Heart right ventricle (tissue), 16 donors: ENCODE measurements around the gene KCNMA1. TPM values are rescaled to one million over a fixed set of nuclear protein-coding genes. Genes with fewer than 3 reads are reported as not detected.
"Not testable (repeated sequence)": the region's sequence is repeated elsewhere in the genome, so short reads cannot be mapped to it uniquely, and the experiment has no call there.

Source experiments
- ATAC-seq, 8 donors: fragments of 200-7000 bp; cut with Tn5 transposase; one replicate each; pipeline ENCODE4 v1.9.1; 2020; ENCODE audit warnings: mild to moderate bottlenecking in 8 of 8, moderate library complexity in 8 of 8, moderate number of reproducible peaks in 1 of 8
- DNase-seq, 2 donors: peaks; one replicate each; pipeline ENCODE4 v3.0.0-alpha.2; 2020
- H3K27ac ChIP-seq, 10 donors: fragments of 200-600 bp; sonication (generic) in 2 of 10; one replicate each; pipeline versions ENCODE4 v1.5.0 to v1.8.0; 2020 to 2022; ENCODE audit warnings: mild to moderate bottlenecking in 3 of 10
- H3K27me3 ChIP-seq, 7 donors: fragments of 200-600 bp; one replicate each; pipeline ENCODE4 v1.8.0; 2021 to 2022; ENCODE audit warnings: mild to moderate bottlenecking in 2 of 7
- H3K36me3 ChIP-seq, 9 donors: fragments of 200-600 bp; sonication (generic) in 1 of 9; one replicate each; pipeline versions ENCODE4 v1.5.0 to v1.8.0; 2020 to 2022; ENCODE audit warnings: mild to moderate bottlenecking in 2 of 9
- H3K4me1 ChIP-seq, 9 donors: fragments of 200-600 bp; sonication (generic) in 1 of 9; one replicate each; pipeline versions ENCODE4 v1.5.0 to v1.8.0; 2020 to 2022; ENCODE audit warnings: mild to moderate bottlenecking in 4 of 9
- H3K4me3 ChIP-seq, 10 donors: fragments of 200-600 bp; sonication (generic) in 2 of 10; one replicate each; pipeline versions ENCODE4 v1.5.0 to v1.8.0; 2020 to 2022; ENCODE audit warnings: mild to moderate bottlenecking in 7 of 10, moderate library complexity in 2 of 10
- H3K9me3 ChIP-seq, 11 donors: fragments of 200-600 bp in 10 of 11; sonication (generic) in 2 of 11; one replicate each; pipeline versions ENCODE4 v1.5.0 to v1.8.0; 2013 to 2022; ENCODE audit warnings: mild to moderate bottlenecking in 2 of 11, control low read depth in 1 of 11, moderate library complexity in 1 of 11
- WGBS, 2 donors: extraction: QIAGEN DNeasy Blood & Tissue Kit; methylation state at CpG; one replicate each; pipeline ENCODE4 v1.1.7; 2013; ENCODE audit warnings: inconsistent platforms in 1 of 2; 5-methylcytosine and 5-hydroxymethylcytosine counted together
- intact Hi-C, 10 donors: fragments of 100-400 bp; cut with DNase I; formaldehyde crosslinking; loops; one replicate each; pipeline versions ENCODE4 v1.11.1 to v1.14.2; 2022
- polyA plus RNA-seq, 2 donors: library from polyadenylated mRNA; stranded (reverse); fragments of 200-250 nt; gene quantifications; one replicate each; pipeline ENCODE4 v1.2.3, GENCODE V29; 2013
- total RNA-seq, 10 donors: library from RNA; stranded (reverse); fragmentation: NEBNext Ultra II Directional in 3 of 10; extraction: Animal tissue kit (Norgen Biotek cat#: 25700) in 3 of 10; gene quantifications; one replicate each; pipeline versions ENCODE4 v1.2.1 to v1.2.4, GENCODE V29; 2021 to 2023
- TF ChIP-seq, protein P1 (sequence below), 9 donors: fragments of 200-600 bp; sonication (generic) in 2 of 9; IDR thresholded peaks; one replicate each; pipeline versions ENCODE4 v1.5.0 to v1.8.0; 2021 to 2022; ENCODE audit warnings: antibody characterized with exemption in 9 of 9, mild to moderate bottlenecking in 5 of 9, moderate library complexity in 1 of 9
- donor health status: Arrhythmogenic right ventricular cardiomyopathy.
- donor health status: ischemic (EF 13 %, LVEDD 7.1; RV severe dilation, severe dysfunction).
- donor health status: healthy with polysubstance abuse.
- donor health status: DM: no; HTN: yes; CAD: no.
- donor health status: DM: no; HTN: no; CAD: no.
- donor health status: ischemic (EF 25% LVEDD 6.9; RV normal size, moderate dysfunction).
- donor health status: ischemic (EF 25% LVEDD 5.7; RV mildly dilated, moderate dysfunction).
- donor health status: healthy.
- donor health status: DM: yes; HTN: yes; CAD: no.
- donor health status: Ischemic cardiomyopathy.
- donor health status: ischemic (EF 35%, LVEDD 5.7; RV mildly dilated, moderate dysfunction).
- donor health status: nonischemic (EF 11% LVEDD 7.7; RV severe dilation, severe dysfunction).
- donor health status: DM: yes; HTN: yes; CAD: no.
- donor health status: PGD.
- donor health status: ischemic (EF 29% LVEDD 5.4; RV normal size, mild dysfunction).
- donor health status: nonischemic (EF 23%, LVEDD 6.1; RV moderate dilation, normal function).

KCNMA1 gene
- total and polyA plus RNA-seq, 12 donors, result 0.59 to 5.3 (median 1.6) TPM

DNA sequence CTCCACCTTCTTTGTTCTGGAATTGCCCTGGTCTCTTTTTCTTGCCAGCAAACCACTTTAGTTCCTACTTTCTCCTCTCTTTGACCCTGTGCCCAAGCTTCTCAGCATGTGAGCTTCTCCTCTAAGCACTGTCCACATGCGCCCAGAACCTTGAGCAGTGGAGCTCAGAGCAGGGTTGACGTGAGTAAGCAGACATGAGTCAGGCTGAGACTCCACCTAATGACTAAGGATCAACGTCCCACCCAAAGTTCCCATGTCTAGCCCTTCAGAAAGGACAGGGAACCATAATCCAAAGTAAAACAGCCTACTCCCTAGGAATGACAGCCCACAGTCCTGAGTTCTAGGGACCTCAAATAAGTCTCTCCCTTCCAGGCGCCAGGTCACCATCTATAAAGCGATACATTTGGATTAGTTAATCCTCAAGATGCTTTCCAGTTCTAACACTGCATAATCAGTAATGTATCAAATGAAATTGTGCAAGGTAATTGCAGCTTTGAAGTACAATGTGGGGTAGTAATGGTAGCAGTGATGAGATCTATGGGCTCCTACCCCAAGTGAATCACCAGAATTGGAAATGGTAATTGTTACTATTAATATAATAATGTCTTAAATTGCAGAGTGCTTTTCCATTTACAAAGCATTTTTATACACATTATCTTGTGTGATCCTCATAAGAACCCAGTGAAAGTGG, 44.5 kb downstream of the KCNMA1 start:
- Histone ChIP-seq H3K27ac (peak overlapping the region in 1 of 10 donors; percentile 36), H3K36me3 (no peaks in the 10 kb centered on the region), H3K9me3 (no peaks in the 10 kb centered on the region), H3K4me3 (no peak overlapping the region), H3K27me3 (peaks cover 0 to 9% (median 0%) of the 10 kb centered on the region in 7 donors), H3K4me1 (peaks cover 0 to 24% (median 0%) of the 10 kb centered on the region in 9 donors)
- intact Hi-C loops, result no loop called here
- WGBS, 2 donors, result 84% methylated on average over 5 of the region's 5 CpGs
- ATAC-seq (peak in 3 of 8 donors; percentile 40 to 63 (median 59)), DNase-seq (no peak)
- TF ChIP-seq, protein P1, sequence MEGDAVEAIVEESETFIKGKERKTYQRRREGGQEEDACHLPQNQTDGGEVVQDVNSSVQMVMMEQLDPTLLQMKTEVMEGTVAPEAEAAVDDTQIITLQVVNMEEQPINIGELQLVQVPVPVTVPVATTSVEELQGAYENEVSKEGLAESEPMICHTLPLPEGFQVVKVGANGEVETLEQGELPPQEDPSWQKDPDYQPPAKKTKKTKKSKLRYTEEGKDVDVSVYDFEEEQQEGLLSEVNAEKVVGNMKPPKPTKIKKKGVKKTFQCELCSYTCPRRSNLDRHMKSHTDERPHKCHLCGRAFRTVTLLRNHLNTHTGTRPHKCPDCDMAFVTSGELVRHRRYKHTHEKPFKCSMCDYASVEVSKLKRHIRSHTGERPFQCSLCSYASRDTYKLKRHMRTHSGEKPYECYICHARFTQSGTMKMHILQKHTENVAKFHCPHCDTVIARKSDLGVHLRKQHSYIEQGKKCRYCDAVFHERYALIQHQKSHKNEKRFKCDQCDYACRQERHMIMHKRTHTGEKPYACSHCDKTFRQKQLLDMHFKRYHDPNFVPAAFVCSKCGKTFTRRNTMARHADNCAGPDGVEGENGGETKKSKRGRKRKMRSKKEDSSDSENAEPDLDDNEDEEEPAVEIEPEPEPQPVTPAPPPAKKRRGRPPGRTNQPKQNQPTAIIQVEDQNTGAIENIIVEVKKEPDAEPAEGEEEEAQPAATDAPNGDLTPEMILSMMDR (IDR thresholded peaks at IDR 0.05), result no peak

DNA sequence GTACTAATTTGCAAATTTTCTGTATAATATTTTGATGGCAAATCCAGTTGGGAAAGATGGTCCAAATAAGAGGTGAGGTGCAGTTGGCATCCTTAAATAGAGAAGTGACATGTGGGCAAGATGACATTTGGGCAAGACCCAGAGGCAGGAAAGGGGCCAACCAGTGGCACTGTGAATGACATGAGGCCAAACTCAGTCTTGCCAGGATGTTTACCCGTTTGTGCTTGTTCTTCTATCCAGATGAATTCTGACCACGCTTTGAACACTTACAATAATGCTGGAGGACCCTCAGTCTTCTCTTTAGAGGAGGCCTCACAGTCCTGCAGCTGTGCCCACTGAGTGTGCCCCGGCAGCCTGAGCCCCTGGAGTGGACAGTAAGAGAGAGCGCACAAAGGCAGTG, 45.1 kb downstream of the KCNMA1 start:
- Histone ChIP-seq H3K9me3 (no peaks in the 10 kb centered on the region), H3K27me3 (peaks cover 0 to 9% (median 0%) of the 10 kb centered on the region in 7 donors), H3K27ac (peak overlapping the region in 1 of 10 donors; percentile 36), H3K4me1 (peaks cover 0 to 24% (median 0%) of the 10 kb centered on the region in 9 donors), H3K4me3 (no peak overlapping the region), H3K36me3 (no peaks in the 10 kb centered on the region)
- ATAC-seq, result peak in 1 of 8 donors; percentile 37
- TF ChIP-seq, protein P1 (IDR thresholded peaks at IDR 0.05), result no peak
- DNase-seq, result no peak
- intact Hi-C loops, result no loop called here
- WGBS, 2 donors, result 82 to 86% methylated on average over 4 of the region's 4 CpGs

DNA sequence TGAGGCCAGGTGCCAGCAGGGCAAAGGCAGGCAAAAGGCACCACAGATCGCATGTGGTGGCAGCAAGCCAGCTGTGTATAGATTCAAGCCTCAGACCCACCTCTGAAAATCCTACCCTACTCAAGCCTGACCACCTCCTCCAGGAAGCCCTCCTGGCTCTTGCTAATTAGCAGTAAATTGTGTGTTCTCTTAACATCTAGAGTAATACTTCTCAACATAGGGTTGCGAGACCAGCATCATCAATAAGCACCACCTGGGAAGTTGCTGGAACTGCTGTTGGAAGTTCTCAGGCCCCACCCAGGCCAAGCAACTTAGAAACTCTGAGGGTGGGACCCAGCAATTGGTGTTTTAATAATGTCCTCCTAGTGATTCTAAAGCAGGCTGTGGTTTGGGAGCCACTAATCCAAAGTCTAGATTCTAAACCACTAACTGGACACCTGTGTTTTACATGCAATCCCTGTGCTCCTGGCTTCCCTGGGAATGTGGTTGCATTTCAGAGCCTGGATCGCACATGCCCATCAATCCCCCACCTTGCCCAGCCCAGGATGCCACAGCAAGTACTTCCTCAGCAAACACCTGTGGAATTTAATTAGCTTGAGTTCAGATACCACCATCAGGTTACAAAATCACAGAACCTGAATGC, 46.2 kb downstream of the KCNMA1 start:
- DNase-seq, result no peak
- H3K27me3 ChIP-seq, result peaks cover 0 to 9% (median 0%) of the 10 kb centered on the region in 7 donors
- ATAC-seq, result no peak
- intact Hi-C loops, result no loop called here
- H3K4me3 ChIP-seq, result no peak overlapping the region
- no peaks in the 10 kb centered on the region for H3K36me3 ChIP-seq
- peak overlapping the region in 4 of 10 donors; percentile 16 to 58 (median 26) for H3K27ac ChIP-seq
- no peaks in the 10 kb centered on the region for H3K9me3 ChIP-seq
- peaks cover 0 to 30% (median 0%) of the 10 kb centered on the region in 9 donors for H3K4me1 ChIP-seq
- TF ChIP-seq, protein P1 (IDR thresholded peaks at IDR 0.05), result no peak
- 85 to 90% methylated on average over 3 of the region's 3 CpGs for WGBS, 2 donors

DNA sequence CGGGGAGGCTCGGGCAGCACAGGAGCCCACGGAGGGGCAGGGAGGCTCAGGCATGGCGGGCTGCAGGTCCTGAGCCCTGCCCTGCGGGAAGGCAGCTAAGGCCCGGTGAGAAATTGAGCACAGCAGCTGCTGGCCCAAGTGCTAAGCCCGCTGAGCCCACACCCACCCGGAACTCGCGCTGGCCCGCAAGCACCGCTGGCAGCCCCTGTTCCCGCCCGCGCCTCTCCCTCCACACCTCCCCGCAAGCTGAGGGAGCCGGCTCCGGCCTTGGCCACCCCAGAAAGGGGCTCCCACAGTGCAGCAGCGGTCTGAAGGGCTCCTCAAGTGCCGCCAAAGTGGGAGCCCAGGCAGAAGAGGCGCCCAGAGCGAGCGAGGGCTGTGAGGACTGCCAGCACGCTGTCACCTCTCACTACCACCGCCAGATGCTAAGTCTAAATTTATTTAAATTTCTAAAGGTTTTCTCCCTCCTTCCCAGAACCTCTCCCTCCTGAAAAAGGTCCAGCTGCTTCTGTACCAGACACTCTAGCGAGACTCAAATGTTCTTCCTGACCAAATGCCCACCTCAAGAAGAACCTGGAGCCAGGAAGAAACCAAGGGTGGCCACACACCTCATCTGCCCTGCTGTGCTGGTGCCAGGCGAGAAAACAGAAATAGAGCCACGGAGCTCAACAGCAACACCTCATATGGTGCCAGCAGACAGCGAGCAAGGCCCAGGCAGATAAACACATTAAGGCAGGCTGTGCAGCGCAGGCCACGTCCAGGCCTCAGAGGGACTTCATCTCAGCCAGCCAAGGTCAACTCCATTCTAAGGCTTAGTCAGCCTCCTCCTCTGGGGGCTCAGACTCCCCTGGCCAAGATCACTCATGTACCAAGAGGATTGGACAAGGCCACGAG, 47.0 kb downstream of the KCNMA1 start:
- Histone ChIP-seq H3K4me3 (no peak overlapping the region), H3K27me3 (peaks cover 0 to 9% (median 0%) of the 10 kb centered on the region in 7 donors), H3K36me3 (no peaks in the 10 kb centered on the region), H3K27ac (peak overlapping the region in 4 of 10 donors; percentile 16 to 58 (median 26)), H3K9me3 (no peaks in the 10 kb centered on the region), H3K4me1 (peaks cover 0 to 30% (median 0%) of the 10 kb centered on the region in 9 donors)
- ATAC-seq (peak in 7 of 8 donors; percentile 35 to 74 (median 59)), DNase-seq (no peak)
- intact Hi-C loops, result no loop called here
- 82 to 84% methylated on average over 31 to 32 of the region's 32 CpGs for WGBS, 2 donors
- TF ChIP-seq, protein P1 (IDR thresholded peaks at IDR 0.05), result no peak

DNA sequence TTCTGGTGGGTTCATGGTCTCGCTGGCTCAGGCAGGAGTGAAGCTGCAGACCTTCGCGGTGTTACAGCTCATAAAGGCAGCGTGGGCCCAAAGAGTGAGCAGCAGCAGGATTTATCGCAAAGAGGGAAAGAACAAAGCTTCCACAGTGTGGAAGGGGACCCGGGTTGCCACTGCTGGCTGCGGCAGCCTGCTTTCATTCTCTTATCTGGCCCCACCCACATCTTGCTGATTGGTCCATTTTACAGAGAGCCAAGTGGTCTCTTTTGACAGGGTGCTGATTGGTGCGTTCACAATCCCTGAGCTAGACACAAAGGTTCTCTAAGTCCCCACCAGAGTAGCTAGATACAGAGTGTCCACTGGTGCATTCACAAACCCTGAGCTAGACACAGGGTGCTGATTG, 47.9 kb downstream of the KCNMA1 start:
- H3K36me3 ChIP-seq, H3K27ac ChIP-seq, DNase-seq, H3K4me3 ChIP-seq, ATAC-seq, H3K9me3 ChIP-seq, intact Hi-C loops, H3K27me3 ChIP-seq: not testable (repeated sequence)
- H3K4me1 ChIP-seq, result peaks cover 0 to 28% (median 0%) of the 10 kb centered on the region in 9 donors
- WGBS, 2 donors, result 92% methylated on average over 8 of the region's 8 CpGs
